Activated T-cell treated with anti-CD3 and anti-CD28 coated beads for 1 hour (primary cell): Measurements from ENCODE around the gene HK1.
A peak's percentile ranks its signal among the peaks of the same experiment; 100 is the strongest.
"Not testable (repeated sequence)": the region's sequence is repeated elsewhere in the genome, so short reads cannot be mapped to it uniquely, and the experiment has no call there.

Experiments
- DNase-seq: peaks from one replicate; pipeline ENCODE4 v3.0.0-alpha.2; 2020; ENCODE audit warnings: low read depth

The HK1 gene

GRCh38 chr10:69425041-69425440 lies 146.7 kb downstream of the HK1 start:
- no peak for DNase-seq

GRCh38 chr10:69425511-69426298 lies 147.4 kb downstream of the HK1 start:
- no peak for DNase-seq

- no peak for DNase-seq
Observed at GRCh38 chr10:69426376-69426727, 148.1 kb downstream of the HK1 start.

GRCh38 chr10:69428165-69428564 lies 149.9 kb downstream of the HK1 start:
- DNase-seq: no peak

GRCh38 chr10:69434169-69434568 lies 155.9 kb downstream of the HK1 start:
- no peak for DNase-seq

DNA sequence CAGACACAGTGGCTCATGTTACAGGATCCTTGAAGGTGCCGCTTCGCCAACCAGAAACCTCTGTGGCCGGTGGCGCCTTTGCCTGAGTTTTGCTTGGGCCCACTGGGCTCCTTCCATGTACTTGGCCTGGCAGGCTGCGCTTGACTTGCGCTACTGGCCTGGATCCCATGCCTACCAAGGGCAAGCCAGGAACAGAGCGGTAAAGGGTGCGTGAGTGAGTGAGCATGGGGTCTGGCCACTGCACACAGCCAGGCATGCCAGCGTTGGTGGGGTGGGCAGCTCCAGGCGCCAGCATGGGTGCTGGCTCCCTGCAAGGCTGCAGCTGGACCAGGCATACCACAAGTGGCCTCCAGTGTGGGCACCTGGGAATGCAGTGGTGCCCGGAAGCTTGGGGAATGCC lies 156.6 kb downstream of the HK1 start:
- DNase-seq: no peak

DNA sequence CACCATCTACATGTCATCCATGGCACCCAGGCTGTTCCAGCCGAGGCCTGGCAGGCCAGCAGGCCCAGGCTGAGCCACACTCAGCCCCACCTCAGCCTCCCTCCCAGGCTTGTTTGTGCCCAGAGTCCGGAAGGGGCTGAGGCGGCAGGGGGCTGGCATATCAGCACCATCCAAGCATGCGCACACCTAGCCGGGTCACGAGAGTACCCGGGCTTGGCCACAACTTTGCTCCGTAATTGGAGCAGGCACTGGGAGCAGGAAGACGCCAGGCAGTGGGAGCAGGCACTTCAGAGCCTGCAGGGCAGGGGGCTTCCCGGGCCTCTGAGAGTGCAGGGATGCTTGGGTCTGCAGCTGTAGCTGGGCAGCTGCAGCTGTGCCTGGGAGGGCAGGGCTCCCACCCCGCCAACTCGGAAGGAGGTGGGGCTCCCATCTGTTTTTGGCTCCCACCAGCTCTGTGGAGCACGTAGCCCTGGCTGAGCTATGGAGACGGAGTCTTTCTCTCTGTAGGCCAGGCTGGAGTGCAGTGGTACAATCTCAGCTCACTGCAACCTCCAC lies 157.7 kb downstream of the HK1 start:
- DNase-seq: no peak

DNA sequence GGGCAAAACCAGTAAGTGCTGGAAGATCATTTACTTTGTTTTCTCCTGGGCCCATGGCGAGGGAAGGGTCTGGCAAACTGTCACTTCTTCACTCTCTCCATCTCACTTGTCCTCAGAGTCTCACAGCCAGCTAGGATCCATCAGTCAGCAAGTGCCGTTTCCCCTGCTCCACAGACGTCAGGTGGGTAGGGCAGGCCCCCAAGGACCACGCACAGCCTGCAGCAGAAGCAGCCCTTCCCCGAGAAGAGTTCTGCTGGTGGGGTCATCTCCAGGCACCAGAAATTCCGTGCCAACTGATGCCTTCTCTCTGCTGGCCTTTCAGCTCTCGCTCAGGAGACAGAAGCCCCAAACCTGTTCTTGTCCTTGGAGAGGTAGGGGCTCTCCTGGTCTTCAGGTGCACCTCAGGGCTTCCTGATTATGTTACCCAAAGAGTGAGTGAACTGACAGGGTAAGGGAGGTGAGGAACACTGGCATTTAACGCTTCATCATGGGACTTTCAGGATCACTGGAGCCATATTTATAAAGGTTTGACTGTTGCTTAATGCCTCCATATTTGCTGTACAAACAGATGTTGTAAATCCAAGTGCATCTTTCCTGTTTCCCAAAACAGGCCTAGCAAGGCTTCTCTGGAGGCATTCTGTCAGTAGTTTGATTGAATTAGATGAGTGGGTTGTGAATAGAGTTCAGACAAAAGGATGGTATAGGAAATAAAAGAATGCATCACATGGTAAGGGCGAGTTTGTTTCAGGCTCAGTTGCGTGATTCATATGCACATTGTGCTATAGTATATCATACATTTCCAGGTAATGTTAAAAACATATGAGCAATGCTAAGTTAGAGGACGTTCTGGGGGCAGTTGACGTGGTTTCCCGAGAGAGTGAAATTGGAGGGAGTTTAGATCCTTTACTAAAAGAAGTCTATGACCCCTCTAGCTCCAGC lies 159.3 kb downstream of the HK1 start:
- DNase-seq: no peak

DNA sequence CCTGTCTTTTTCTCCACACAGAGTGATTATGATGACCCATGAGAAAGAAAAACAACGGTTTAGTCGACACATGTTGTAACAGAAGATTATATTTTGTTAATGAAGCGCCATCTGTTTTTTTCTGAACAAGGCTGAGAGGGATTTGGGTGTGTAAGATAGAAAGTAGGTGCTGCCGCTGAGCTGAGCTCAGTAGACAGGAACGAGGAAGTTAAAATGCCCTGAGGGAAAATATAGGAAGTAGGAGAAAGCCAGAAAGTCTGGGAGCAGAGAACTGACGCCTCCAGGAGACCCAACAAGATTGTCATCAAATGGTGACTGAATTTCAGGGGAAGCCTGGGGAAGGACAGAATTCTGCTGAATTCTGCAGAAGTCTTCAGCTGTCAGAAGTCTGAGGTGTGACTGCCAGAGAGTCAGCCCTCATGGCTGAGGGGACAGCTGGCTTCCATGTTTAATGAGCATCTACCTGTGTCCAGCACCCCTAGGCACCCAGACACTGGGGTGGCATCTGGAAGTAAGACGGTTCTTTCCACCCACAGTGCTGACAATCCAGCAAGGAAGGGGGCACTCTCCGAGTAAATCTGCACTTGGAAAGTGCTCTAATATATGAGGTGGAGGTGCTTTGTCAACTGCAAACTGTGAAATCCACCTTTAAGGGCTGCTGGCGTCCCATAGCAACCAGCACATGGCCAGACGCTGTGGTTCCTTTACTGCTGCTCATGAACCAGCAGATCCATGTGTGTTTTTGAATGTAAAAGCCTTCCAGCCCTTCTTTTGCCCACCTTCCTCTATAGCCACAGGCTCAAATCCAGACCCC lies 160.4 kb downstream of the HK1 start:
- no peak for DNase-seq

DNA sequence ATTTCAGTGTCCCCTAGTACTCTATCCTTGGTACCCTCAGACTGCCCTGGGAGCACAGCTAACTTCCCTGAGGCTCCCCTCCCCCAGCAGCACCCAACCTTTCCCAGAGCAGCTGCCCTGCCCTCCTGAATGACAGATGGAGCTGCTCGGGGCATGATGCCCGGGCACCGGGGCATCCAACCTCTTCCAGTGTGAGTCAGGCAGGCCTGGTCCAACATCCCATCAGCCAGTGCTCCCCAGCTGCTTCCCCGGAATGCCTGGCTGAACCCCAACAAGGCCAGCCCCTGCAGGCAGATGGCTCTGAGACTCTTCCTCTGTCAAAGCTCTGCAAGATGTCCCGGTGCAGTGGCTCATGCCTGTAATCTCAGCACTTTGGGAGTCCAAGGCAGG lies 161.0 kb downstream of the HK1 start:
- DNase-seq: no peak

DNA sequence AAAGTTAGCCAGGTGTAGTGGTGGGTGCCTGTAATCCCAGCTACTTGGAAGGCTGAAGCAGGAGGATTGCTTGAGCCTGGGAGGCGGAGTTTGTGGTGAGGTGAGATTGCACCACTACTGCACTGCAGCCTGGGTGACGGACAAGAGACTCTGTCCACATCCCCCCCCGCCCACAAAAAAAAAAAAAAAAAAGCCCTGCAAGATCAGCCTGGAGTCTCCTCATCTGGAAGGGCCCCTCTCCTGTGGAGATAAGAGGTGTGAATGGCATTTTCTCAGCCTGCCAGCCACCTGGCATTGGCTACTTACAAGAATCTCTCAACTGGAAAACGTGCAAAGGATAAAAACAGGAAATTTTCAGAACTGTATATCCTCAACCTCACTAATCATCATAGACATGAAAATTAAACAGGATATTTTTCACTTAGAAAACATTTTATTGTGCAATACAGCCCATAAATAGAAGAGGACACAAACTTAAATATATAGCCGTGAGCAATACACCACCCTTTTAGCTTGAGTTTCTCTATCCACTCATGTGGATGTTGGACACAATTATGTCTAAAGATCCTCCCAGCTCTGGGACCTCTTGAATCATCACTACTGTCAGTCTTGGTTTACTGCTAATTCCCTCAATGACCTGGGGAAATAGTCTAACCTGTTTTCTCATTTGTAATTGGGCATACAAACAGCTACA lies 161.7 kb downstream of the HK1 start:
- no peak for DNase-seq

DNA sequence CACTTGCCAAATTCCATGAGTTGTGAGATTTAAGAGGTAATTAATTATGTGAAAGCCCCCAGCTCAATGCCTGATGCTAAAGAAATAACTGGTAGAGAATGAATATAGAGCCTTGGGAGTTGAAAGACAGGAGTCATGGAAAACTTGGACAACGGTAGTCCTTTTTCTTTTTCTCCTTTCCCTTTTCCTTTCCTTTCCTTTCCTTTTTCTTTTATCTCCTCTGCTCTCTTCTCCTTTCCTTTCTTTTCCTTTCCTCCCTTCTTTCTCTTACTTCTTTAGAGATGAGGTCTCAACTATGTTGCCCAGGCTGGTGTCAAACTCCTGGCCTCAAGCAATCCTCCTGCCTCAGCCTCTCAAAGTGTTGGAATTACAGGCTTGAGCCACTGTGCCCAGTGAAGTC lies 165.1 kb downstream of the HK1 start:
- no peak for DNase-seq

- DNase-seq: no peak
Observed at GRCh38 chr10:69445041-69445440, 166.7 kb downstream of the HK1 start.

- DNase-seq: no peak
Observed at GRCh38 chr10:69446229-69446628, 167.9 kb downstream of the HK1 start.

- no peak for DNase-seq
Observed at GRCh38 chr10:69446650-69447151, 168.4 kb downstream of the HK1 start.

DNA sequence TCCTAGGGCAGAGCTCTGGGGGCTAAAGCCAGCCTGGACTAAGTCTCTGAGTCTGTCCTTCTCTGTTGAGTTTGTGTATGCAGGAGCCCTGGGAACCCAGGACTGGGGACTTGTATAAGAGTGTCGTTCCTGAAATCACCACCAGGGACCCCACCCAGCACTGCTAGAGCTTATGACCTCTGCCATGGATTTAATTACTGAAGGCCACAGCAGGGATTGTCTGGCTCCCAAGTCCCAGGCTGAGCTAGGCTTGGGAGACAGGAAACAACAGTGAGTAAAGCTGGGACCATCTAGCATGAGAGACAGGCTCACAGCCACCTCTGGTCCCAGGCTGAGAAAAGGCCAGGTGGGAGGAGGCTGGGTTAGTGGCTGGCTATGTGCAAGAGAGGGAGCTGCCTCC lies 171.5 kb downstream of the HK1 start:
- no peak for DNase-seq

DNA sequence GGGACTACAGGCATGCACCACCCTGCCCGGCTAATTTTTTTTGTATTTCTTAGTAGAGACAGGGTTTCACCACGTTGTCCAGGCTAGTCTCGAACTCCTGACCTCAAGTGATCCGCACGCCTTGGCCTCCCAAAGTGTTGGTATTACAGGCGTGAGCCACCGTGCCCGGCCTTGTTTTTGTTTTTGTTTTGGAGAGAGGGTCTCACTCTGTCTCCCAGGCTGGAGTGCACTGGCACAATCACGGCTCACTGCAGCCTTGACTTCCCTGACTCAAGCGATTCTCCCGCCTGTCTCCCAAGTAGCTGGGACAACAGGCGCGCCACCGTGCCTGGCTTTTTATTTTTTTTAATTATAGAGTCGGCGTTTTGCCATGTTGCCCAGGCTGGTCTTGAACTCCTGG lies 172.1 kb downstream of the HK1 start:
- not testable (repeated sequence) for DNase-seq

DNA sequence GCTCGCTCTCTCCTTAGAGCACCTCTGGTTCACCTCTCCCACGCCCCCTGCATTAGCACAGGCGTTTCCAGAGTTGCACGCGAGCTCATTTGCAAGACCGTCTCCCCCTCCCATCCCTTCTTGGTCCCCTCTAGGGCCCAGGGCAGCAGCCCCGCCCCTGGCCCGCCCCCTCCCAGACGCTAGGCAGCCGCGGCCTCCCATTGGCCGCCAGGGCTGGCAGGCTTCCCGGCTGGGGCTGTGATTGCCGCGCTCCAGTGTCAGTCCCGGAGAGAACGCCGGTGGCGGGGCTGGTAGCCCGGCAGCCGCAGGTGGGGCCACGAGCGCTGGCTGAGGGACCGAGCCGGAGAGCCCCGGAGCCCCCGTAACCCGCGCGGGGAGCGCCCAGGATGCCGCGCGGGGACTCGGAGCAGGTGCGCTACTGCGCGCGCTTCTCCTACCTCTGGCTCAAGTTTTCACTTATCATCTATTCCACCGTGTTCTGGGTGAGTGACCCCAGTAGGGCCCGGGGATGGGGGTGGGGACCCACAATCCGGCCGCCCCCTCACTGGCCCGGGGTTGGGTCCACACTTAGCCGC lies 173.0 kb downstream of the HK1 start, which contains the start of gene TSPAN15:
Gene TSPAN15 (plus strand): TSS at position 257 of the 575 bp plus-strand sequence. CDS start 130 bp downstream, at position 387.
- peak; percentile 60 for DNase-seq
